H1 (cell line): Measurements from ENCODE around the gene IER5. TPM values are rescaled to one million over a fixed set of nuclear protein-coding genes. Genes with fewer than 3 reads are reported as not detected.

Experiments used
- CHD2 ChIP-seq: IDR thresholded peaks from 2 replicates; pipeline ENCODE4 v1.6.1; 2012; ENCODE audit warnings: low read length, improper control_type of control experiment
- CREB1 ChIP-seq: IDR thresholded peaks from 2 replicates; pipeline ENCODE4 v1.6.1; 2012; ENCODE audit warnings: inconsistent platforms
- EGR1 ChIP-seq: IDR thresholded peaks from 2 replicates; pipeline ENCODE4 v1.6.1; 2011; ENCODE audit warnings: low read depth, low read length, borderline replicate concordance
- JUND ChIP-seq: IDR thresholded peaks from 2 replicates; pipeline ENCODE4 v1.6.1; 2011; ENCODE audit warnings: mild to moderate bottlenecking, improper control_type of control experiment, low read length
- POU5F1 ChIP-seq: IDR thresholded peaks from 2 replicates; pipeline ENCODE4 v1.6.1; 2011; ENCODE audit warnings: low read depth, mild to moderate bottlenecking, low read length, moderate library complexity
- polyA plus RNA-seq, 7 experiments: library from polyadenylated mRNA; depleted of rRNA in 3 of 7; stranded (reverse) in 5 of 7; unstranded in 2 of 7; fragments of >200 nt in 5 of 7; fragments of 200-250 nt in 2 of 7; gene quantifications; 1 replicate in 5 of 7; 2 replicates in 1 of 7; 4 replicates in 1 of 7; pipeline versions ENCODE4 v1.2.1 to v1.2.3, GENCODE V29; 2011 to 2013; ENCODE audit warnings: missing spikeins in 2 of 7, mixed read lengths in 2 of 7
- total RNA-seq: library from RNA; stranded (reverse); fragmentation: NEBNext Ultra II Directional; extraction: Animal tissue kit (Norgen Biotek cat#: 25700); gene quantifications from 2 replicates; pipeline ENCODE4 v1.2.1, GENCODE V29; 2021

The IER5 gene
- total and polyA plus RNA-seq, 2 of the 8 experiments (the other 6 are each of a cell fraction or from before 2014, with no cell fraction given) = 3.5 to 7.7 TPM

DNA sequence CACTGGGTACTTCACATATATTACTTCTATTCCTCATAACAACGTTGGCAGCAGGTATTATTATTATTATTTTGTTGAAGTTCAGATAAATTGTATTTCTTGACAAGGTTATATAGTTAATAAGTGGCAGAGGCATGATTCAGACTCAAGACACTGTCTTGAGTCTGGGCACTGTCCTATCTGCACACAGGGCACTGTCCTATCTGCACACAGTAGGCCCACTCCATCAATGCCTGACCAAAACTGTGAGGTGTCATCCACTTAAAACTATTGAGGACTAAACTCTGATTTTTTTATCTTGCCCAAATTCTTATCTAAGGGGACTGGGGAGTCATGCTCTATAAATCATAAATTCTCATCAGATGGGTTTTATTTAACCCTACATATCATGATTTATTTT lies 23.8 kb upstream of the IER5 start (continued):
- TF ChIP-seq POU5F1 = no peak
- no peak for TF ChIP-seq JUND
- TF ChIP-seq CHD2 = no peak
- no peak for TF ChIP-seq EGR1
- no peak for TF ChIP-seq CREB1
